IMR-90 (cell line): Measurements from ENCODE around the gene ARID4B. TPM values are rescaled to one million over a fixed set of nuclear protein-coding genes. Genes with fewer than 3 reads are reported as not detected.
A peak's percentile ranks its signal among the peaks of the same experiment; 100 is the strongest.
"Not testable (repeated sequence)": the region's sequence is repeated elsewhere in the genome, so short reads cannot be mapped to it uniquely, and the experiment has no call there.

Experiments used
- ATAC-seq: fragments of 200-7000 bp; cut with Tn5 transposase; 2 replicates; pipeline ENCODE4 v1.9.1; 2020; ENCODE audit warnings: low read depth, mild to moderate bottlenecking, moderate library complexity
- BruUV-seq: library from RNA; stranded (reverse); fragments of 400-500 nt; replicated peaks from 2 replicates; lab custom pipeline; 2021; lab: Mats Ljungman, UMichigan
- CTCF ChIA-PET: fragments of 300-600 bp; formaldehyde crosslinking; extraction: SDS; loops from one replicate; lab custom pipeline; 2021; ENCODE audit warnings: antibody characterized with exemption; lab: Yijun Ruan, JAX
- POLR2A ChIA-PET: fragments of 300-600 bp; sonication (Branson Sonifier 250); formaldehyde crosslinking; loops from one replicate; lab custom pipeline; 2022; ENCODE audit warnings: antibody characterized with exemption; ENCODE audit not compliant: unreplicated experiment; lab: Charles Lee
- DNase-seq: peaks from one replicate; pipeline ENCODE4 v3.0.0; 2013
- H2AFZ ChIP-seq: replicated peaks from 2 replicates; pipeline ENCODE3; 2013; ENCODE audit warnings: low read length, mild to moderate bottlenecking; ENCODE audit not compliant: poor library complexity
- H2AK5ac ChIP-seq: 2 replicates; pipeline ENCODE4 v1.6.1; 2013; ENCODE audit warnings: low read depth, low read length, inconsistent platforms
- H2AK9ac ChIP-seq: replicated peaks from 2 replicates; pipeline ENCODE3; 2013; ENCODE audit warnings: mild to moderate bottlenecking, low read depth, low read length, moderate library complexity; ENCODE audit not compliant: poor library complexity
- H2BK120ac ChIP-seq: 2 replicates; pipeline ENCODE4 v1.6.1; 2013; ENCODE audit warnings: low read depth, low read length, inconsistent platforms
- H2BK15ac ChIP-seq: 3 replicates; pipeline ENCODE4 v1.6.1; 2013; ENCODE audit warnings: low read depth, low read length, inconsistent platforms
- H2BK20ac ChIP-seq: 2 replicates; pipeline ENCODE4 v1.6.1; 2013; ENCODE audit warnings: low read depth, mild to moderate bottlenecking, inconsistent platforms, low read length, moderate library complexity
- H2BK5ac ChIP-seq: 2 replicates; pipeline ENCODE4 v1.6.1; 2013; ENCODE audit warnings: mild to moderate bottlenecking, low read depth, low read length, inconsistent platforms; ENCODE audit not compliant: poor library complexity, severe bottlenecking
- H3K14ac ChIP-seq: replicated peaks from 2 replicates; pipeline ENCODE4 v1.6.1; 2013; ENCODE audit warnings: low read depth, low read length, inconsistent platforms
- H3K18ac ChIP-seq: 2 replicates; pipeline ENCODE4 v1.6.1; 2013; ENCODE audit warnings: low read depth, low read length, control low read depth
- H3K23ac ChIP-seq: 2 replicates; pipeline ENCODE4 v1.6.1; 2013; ENCODE audit warnings: low read depth, low read length, inconsistent platforms
- H3K27ac ChIP-seq: 2 replicates; pipeline ENCODE4 v1.5.1; 2013; ENCODE audit warnings: mild to moderate bottlenecking, control low read depth, low read length; ENCODE audit not compliant: insufficient read depth
- H3K27me3 ChIP-seq: 2 replicates; pipeline ENCODE4 v1.6.1; 2013; ENCODE audit warnings: low read length; ENCODE audit not compliant: control insufficient read depth, insufficient read depth
- H3K36me3 ChIP-seq: 2 replicates; pipeline ENCODE4 v1.6.1; 2013; ENCODE audit warnings: low read length, mixed read lengths; ENCODE audit not compliant: control insufficient read depth, insufficient read depth
- H3K4ac ChIP-seq: 2 replicates; pipeline ENCODE4 v1.6.1; 2013; ENCODE audit warnings: low read depth, low read length, inconsistent platforms
- H3K4me1 ChIP-seq: 2 replicates; pipeline ENCODE4 v1.6.1; 2013; ENCODE audit warnings: low read length, mixed read lengths; ENCODE audit not compliant: control insufficient read depth, insufficient read depth
- H3K4me2 ChIP-seq: 2 replicates; pipeline ENCODE4 v1.6.1; 2013; ENCODE audit warnings: low read depth, mild to moderate bottlenecking, control low read depth, low read length, moderate library complexity
- H3K4me3 ChIP-seq: 2 replicates; pipeline ENCODE4 v1.5.1; 2013; ENCODE audit warnings: low read depth, mild to moderate bottlenecking, control low read depth, low read length, moderate library complexity; ENCODE audit not compliant: insufficient read depth
- H3K56ac ChIP-seq: 2 replicates; pipeline ENCODE4 v1.6.1; 2013; ENCODE audit warnings: low read length, inconsistent platforms; ENCODE audit not compliant: insufficient read depth; ENCODE audit errors: extremely low read depth
- H3K79me1 ChIP-seq, 2 experiments: 2 replicates each; pipeline ENCODE4 v1.6.1; 2013; ENCODE audit warnings: low read length in 2 of 2, inconsistent platforms in 1 of 2, low read depth in 1 of 2
- H3K9ac ChIP-seq: 2 replicates; pipeline ENCODE4 v1.6.1; 2013; ENCODE audit warnings: low read depth, low read length, control low read depth
- H3K9me1 ChIP-seq: 2 replicates; pipeline ENCODE4 v1.6.1; 2013; ENCODE audit warnings: low read length, inconsistent platforms; ENCODE audit not compliant: insufficient read depth
- H3K9me3 ChIP-seq: 2 replicates; pipeline ENCODE4 v1.6.1; 2013; ENCODE audit warnings: low read length; ENCODE audit not compliant: control insufficient read depth, insufficient read depth
- H4K20me1 ChIP-seq: 2 replicates; pipeline ENCODE4 v1.6.1; 2013; ENCODE audit warnings: low read length, inconsistent platforms; ENCODE audit not compliant: insufficient read depth
- H4K5ac ChIP-seq: 2 replicates; pipeline ENCODE4 v1.6.1; 2013; ENCODE audit warnings: mild to moderate bottlenecking, low read depth, low read length, control low read depth
- H4K8ac ChIP-seq, 2 experiments: 2 replicates each; pipeline ENCODE4 v1.6.1; 2013; ENCODE audit warnings: low read depth in 2 of 2, low read length in 2 of 2, control low read depth in 1 of 2, inconsistent platforms in 1 of 2
- H4K91ac ChIP-seq: 2 replicates; pipeline ENCODE4 v1.6.1; 2013; ENCODE audit warnings: low read depth, low read length, inconsistent platforms; ENCODE audit not compliant: insufficient read depth
- CEBPB ChIP-seq: IDR thresholded peaks from 2 replicates; pipeline ENCODE4 v1.6.1; 2012; ENCODE audit warnings: low read depth, low read length, improper control_type of control experiment
- RFX5 ChIP-seq: IDR thresholded peaks from 2 replicates; pipeline ENCODE4 v1.8.0; 2012; ENCODE audit warnings: low read depth, mild to moderate bottlenecking, low read length, moderate library complexity
- SMC3 ChIP-seq: fragments of 150-350 bp; IDR thresholded peaks from 2 replicates; pipeline ENCODE4 v1.6.1; 2016; ENCODE audit warnings: low read depth, mild to moderate bottlenecking, antibody characterized with exemption, low read length, moderate library complexity
- WGBS, 2 experiments: methylation state at CpG; one replicate each; pipeline versions ENCODE4 v1.1.5 to v1.1.7; 2013; ENCODE audit warnings: missing lambda C conversion rate in 2 of 2; ENCODE audit not compliant: insufficient read length in 1 of 2; ENCODE audit errors: extremely low coverage in 2 of 2; 5-methylcytosine and 5-hydroxymethylcytosine counted together
- dilution Hi-C: fragments of 300-500 bp; cut with HindIII; formaldehyde crosslinking; loops from one replicate; pipeline ENCODE4 v1.14.3; 2018; ENCODE audit warnings: low sequenced_read_pairs; ENCODE audit not compliant: unreplicated experiment
- in situ Hi-C: fragments of 300-500 bp; cut with MboI; formaldehyde crosslinking; loops from 3 replicates; pipeline ENCODE4 v1.14.3; 2019; ENCODE audit warnings: low sequenced_read_pairs, inconsistent platforms, mixed read lengths
- intact Hi-C: fragments of 100-400 bp; cut with micrococcal nuclease; formaldehyde crosslinking; loops from 2 replicates; pipeline ENCODE4 v1.10.0; 2022
- polyA plus RNA-seq, 3 experiments: library from polyadenylated mRNA; depleted of rRNA; stranded (reverse); fragments of >200 nt; gene quantifications; 2 replicates each; pipeline ENCODE4 v1.2.3, GENCODE V29; 2012; ENCODE audit warnings: low replicate concordance in 1 of 3
- total RNA-seq: library from RNA; depleted of rRNA; stranded (reverse); fragments of >200 nt; gene quantifications from 2 replicates; pipeline ENCODE4 v1.2.3, GENCODE V29; 2012

The ARID4B gene
- total and polyA plus RNA-seq, 2 of the 4 experiments (the other 2 are of a cell fraction), result 8.5 to 16.0 TPM

- H3K56ac ChIP-seq, result no peak overlapping the region
- BruUV-seq, result no TSS peak
- H2AK9ac ChIP-seq, result no peak overlapping the region
- in situ Hi-C loops, result no loop called here
- H3K23ac ChIP-seq, result no peak overlapping the region
- no peak overlapping the region for H3K4me3 ChIP-seq
- peaks cover 11% of the 10 kb centered on the region for H3K36me3 ChIP-seq
- H3K14ac ChIP-seq, result no peak overlapping the region
- H2BK5ac ChIP-seq, result no peak overlapping the region
- no CpG with 5 or more reads among the region's 1 CpG for WGBS, 2 experiments
- H4K5ac ChIP-seq, result no peak overlapping the region
- H2AK5ac ChIP-seq, result no peak overlapping the region
- ATAC-seq (no peak), DNase-seq (no peak)
- H2BK20ac ChIP-seq, result no peak overlapping the region
- H3K9me1 ChIP-seq, result no peaks in the 10 kb centered on the region
- no peak overlapping the region for H2AFZ ChIP-seq
- peaks cover under 1 to 4% of the 10 kb centered on the region in 2 experiments; a peak in 1 of 4 replicates for H3K79me1 ChIP-seq
- H3K4me2 ChIP-seq, result no peak overlapping the region
- H2BK120ac ChIP-seq, result no peak overlapping the region
- no peak for TF ChIP-seq SMC3
- TF ChIP-seq CEBPB, result peak; percentile 30; the same call in 1 of the 2 replicates
- TF ChIP-seq RFX5, result no peak
- no peak overlapping the region for H4K8ac ChIP-seq
- ChIA-PET CTCF (no interaction called here), POLR2A (no interaction called here)
- H3K27ac ChIP-seq, result no peak overlapping the region
- H3K9me3 ChIP-seq, result no peaks in the 10 kb centered on the region
- no peaks in the 10 kb centered on the region for H4K20me1 ChIP-seq
- intact Hi-C loops, result no loop called here
- no peaks in the 10 kb centered on the region for H3K27me3 ChIP-seq
- dilution Hi-C loops, result no loop called here
- no peak overlapping the region for H4K91ac ChIP-seq
- H3K4ac ChIP-seq, result no peak overlapping the region
- H3K18ac ChIP-seq, result no peak overlapping the region
- no peak overlapping the region for H2BK15ac ChIP-seq
- no peaks in the 10 kb centered on the region for H3K4me1 ChIP-seq
- no peak overlapping the region for H3K9ac ChIP-seq
Measured at GRCh38 chr1:235203428-235203827, 124.6 kb downstream of the ARID4B start.

- H3K56ac ChIP-seq, H2BK5ac ChIP-seq, BruUV-seq, H3K4me1 ChIP-seq, H3K4me3 ChIP-seq, H2BK20ac ChIP-seq, H3K27ac ChIP-seq, H2BK120ac ChIP-seq, H4K5ac ChIP-seq, H4K20me1 ChIP-seq, H3K9me1 ChIP-seq, DNase-seq, H2AK9ac ChIP-seq, CTCF ChIA-PET, H3K79me1 ChIP-seq, H3K9ac ChIP-seq, H3K4me2 ChIP-seq, H3K18ac ChIP-seq, in situ Hi-C loops, H2AFZ ChIP-seq, POLR2A ChIA-PET, intact Hi-C loops, H3K23ac ChIP-seq, H3K4ac ChIP-seq, H2BK15ac ChIP-seq, H3K9me3 ChIP-seq, ATAC-seq, H4K91ac ChIP-seq, H3K14ac ChIP-seq, H3K27me3 ChIP-seq, H4K8ac ChIP-seq, dilution Hi-C loops, H2AK5ac ChIP-seq: not testable (repeated sequence)
- peaks cover 11% of the 10 kb centered on the region for H3K36me3 ChIP-seq
- WGBS, 2 experiments, result no CpG with 5 or more reads among the region's 5 CpGs
Measured at GRCh38 chr1:235202447-235202846, 125.5 kb downstream of the ARID4B start.
